ENCODE results near the gene RAI1. TPM values are rescaled to one million over a fixed set of nuclear protein-coding genes. Genes with fewer than 3 reads are reported as not detected.
A peak's percentile ranks its signal among the peaks of the same experiment; 100 is the strongest.

Gene RAI1
- total and polyA plus RNA-seq, 10 donors, result 5.4 to 61.9 (median 35.2) TPM

DNA sequence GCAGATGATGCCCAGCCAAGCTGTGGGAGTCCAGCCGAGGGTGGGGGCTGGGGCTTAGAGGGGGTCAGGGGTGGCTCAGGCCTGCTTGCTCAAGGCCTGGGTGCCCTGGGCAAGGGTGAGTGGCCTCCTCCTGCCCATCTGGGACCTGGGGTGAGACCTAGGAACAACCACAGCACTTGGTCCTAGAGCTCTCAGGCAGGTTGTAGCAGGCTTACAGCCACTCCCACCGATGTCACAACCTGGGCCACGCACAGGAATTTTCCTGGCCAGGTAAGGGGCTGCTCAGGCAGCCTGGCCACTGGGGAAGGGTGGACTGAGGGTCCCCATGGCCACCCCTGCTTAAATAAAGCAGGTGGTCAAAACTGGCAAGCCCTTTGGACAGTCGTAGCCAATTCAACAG is 161.8 kb downstream of the RAI1 start:
- no peaks in the 10 kb centered on the region for H3K9me3 ChIP-seq
- no peaks in the 10 kb centered on the region for H3K27me3 ChIP-seq (replicated peaks in 1 of 7)
- intact Hi-C loops (cut with DNase I; ENCODE audit: low total_unique reads), result no loop called here
- WGBS, 5 donors, result 81 to 97% (median 89%) methylated on average over 1 to 4 of the region's 4 CpGs
- H3K4me1 ChIP-seq, result peaks cover 31 to 64% (median 41%) of the 10 kb centered on the region in 6 donors
- H3K4me3 ChIP-seq, result no peak overlapping the region
- DNase-seq, result no peak
- H3K36me3 ChIP-seq, result peaks cover 0 to 19% (median 0%) of the 10 kb centered on the region in 6 donors
- TF ChIP-seq POLR2AphosphoS5 (IDR thresholded peaks at IDR 0.05), result no peak
- TF ChIP-seq, protein P1, sequence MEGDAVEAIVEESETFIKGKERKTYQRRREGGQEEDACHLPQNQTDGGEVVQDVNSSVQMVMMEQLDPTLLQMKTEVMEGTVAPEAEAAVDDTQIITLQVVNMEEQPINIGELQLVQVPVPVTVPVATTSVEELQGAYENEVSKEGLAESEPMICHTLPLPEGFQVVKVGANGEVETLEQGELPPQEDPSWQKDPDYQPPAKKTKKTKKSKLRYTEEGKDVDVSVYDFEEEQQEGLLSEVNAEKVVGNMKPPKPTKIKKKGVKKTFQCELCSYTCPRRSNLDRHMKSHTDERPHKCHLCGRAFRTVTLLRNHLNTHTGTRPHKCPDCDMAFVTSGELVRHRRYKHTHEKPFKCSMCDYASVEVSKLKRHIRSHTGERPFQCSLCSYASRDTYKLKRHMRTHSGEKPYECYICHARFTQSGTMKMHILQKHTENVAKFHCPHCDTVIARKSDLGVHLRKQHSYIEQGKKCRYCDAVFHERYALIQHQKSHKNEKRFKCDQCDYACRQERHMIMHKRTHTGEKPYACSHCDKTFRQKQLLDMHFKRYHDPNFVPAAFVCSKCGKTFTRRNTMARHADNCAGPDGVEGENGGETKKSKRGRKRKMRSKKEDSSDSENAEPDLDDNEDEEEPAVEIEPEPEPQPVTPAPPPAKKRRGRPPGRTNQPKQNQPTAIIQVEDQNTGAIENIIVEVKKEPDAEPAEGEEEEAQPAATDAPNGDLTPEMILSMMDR (IDR thresholded peaks at IDR 0.05 in 8 of 11, conservative IDR thresholded peaks at IDR 0.05 in 3 of 11), result no peak
- no peak for TF ChIP-seq POLR2A (IDR thresholded peaks at IDR 0.05)
- no peak overlapping the region for H3K27ac ChIP-seq

DNA sequence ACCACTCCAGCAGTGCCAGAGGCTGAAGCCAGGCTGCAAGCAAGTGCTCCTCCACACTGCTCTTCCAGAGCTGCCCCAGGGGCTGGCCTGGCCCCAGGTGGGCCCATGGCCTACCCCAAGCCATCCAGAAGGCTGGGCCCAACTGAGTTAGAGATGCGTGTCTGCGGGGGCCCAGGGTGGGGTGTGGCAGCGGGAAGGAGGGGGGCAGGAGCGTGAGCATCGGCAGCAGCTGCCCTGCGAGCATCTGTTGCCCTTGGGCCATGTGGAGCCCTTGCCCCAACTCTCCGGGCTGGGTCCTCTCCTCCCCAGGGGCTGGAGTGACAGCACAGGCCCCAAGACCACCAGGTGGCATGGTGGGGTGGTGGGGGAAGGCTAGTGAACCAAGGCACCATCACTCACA is 162.8 kb downstream of the RAI1 start:
- Histone ChIP-seq H3K27me3 (replicated peaks in 1 of 7) (no peaks in the 10 kb centered on the region), H3K4me3 (no peak overlapping the region), H3K4me1 (peaks cover 29 to 64% (median 41%) of the 10 kb centered on the region in 6 donors), H3K27ac (no peak overlapping the region), H3K36me3 (peaks cover 0 to 19% (median 0%) of the 10 kb centered on the region in 6 donors), H3K9me3 (no peaks in the 10 kb centered on the region)
- no peak for DNase-seq
- intact Hi-C loops (cut with DNase I; ENCODE audit: low total_unique reads), result no loop called here
- WGBS, 5 donors, result 81 to 98% (median 93%) methylated on average over 5 to 7 of the region's 7 CpGs
- TF ChIP-seq, protein P1 (IDR thresholded peaks at IDR 0.05 in 8 of 11, conservative IDR thresholded peaks at IDR 0.05 in 3 of 11), result no peak
- TF ChIP-seq POLR2AphosphoS5 (IDR thresholded peaks at IDR 0.05) (peak in 1 of 3 donors; percentile 25), POLR2A (IDR thresholded peaks at IDR 0.05) (no peak)

DNA sequence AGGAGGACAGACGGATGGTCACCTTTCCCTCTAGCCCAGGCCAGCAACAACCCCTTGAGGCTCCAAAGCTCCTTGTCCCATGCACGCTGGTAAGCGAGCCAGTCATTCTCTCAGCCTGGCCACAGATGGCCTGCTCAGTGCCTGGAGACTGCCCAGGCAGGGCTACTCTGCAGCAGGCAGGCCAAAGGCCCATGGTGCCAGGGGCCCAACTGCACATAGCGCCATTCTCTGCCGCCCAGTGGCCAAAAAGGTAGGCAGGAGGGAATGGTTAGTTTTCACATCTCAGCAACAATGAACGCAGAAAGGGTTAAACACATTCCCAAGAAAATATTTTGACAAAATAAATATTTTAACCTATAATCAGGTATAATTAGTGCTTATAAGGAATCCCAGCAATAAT is 163.2 kb downstream of the RAI1 start:
- H3K27ac ChIP-seq, result no peak overlapping the region

DNA sequence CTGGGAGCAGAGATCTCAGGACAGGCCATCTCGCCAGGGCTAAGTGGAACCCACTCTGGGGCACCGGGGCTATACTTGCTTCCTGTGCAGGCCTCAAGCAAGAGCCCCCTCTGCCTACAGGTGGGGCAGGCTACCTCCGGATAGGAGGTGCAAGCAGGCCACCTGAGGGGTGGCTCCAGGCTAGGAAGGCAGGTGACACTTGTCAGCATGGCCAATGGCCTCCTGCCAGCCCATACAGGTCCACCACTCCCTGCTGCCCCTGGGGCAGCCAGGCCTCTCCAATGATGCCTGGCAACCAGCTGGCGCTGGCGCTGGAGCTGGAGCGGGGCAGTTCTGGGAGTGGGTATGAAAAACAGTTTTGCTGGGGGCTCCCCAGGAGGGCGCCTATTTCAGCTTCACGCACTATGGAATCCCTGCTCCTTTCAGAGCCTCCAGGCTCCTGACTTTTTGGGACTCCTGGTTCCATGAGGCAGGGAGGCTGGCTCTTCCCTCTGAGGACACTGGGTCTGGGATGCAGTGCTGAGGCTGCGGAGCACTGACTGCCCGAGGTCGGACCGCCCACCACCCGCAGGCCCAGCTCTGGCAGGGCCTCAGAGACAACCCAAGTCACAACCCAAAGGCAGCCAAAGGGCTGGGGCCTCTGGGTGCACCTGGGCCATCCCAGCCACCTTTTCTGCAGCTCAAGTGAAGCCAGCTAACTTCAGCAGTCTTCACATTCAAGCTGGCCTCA is 164.0 kb downstream of the RAI1 start:
- WGBS, 5 donors, result 83 to 96% (median 88%) methylated on average over 11 to 13 of the region's 13 CpGs
- Histone ChIP-seq H3K27me3 (replicated peaks in 1 of 7) (no peaks in the 10 kb centered on the region), H3K9me3 (no peaks in the 10 kb centered on the region), H3K4me3 (no peak overlapping the region), H3K27ac (no peak overlapping the region), H3K36me3 (peaks cover 0 to 19% (median 0%) of the 10 kb centered on the region in 6 donors), H3K4me1 (peaks cover 32 to 64% (median 43%) of the 10 kb centered on the region in 6 donors)
- intact Hi-C loops (cut with DNase I; ENCODE audit: low total_unique reads), result no loop called here
- DNase-seq, result no peak
- TF ChIP-seq, protein P1 (IDR thresholded peaks at IDR 0.05 in 8 of 11, conservative IDR thresholded peaks at IDR 0.05 in 3 of 11), result no peak
- TF ChIP-seq POLR2A (IDR thresholded peaks at IDR 0.05) (no peak), POLR2AphosphoS5 (IDR thresholded peaks at IDR 0.05) (peak in 1 of 3 donors; percentile 28)

More for the DNA sequence above, 163.2 kb downstream of the RAI1 start:
- 89 to 97% (median 97%) methylated on average over 3 to 6 of the region's 6 CpGs for WGBS, 5 donors
- intact Hi-C loops (cut with DNase I; ENCODE audit: low total_unique reads), result no loop called here
- no peak for TF ChIP-seq POLR2A (IDR thresholded peaks at IDR 0.05)
- TF ChIP-seq, protein P1 (IDR thresholded peaks at IDR 0.05 in 8 of 11, conservative IDR thresholded peaks at IDR 0.05 in 3 of 11), result no peak
- TF ChIP-seq POLR2AphosphoS5 (IDR thresholded peaks at IDR 0.05), result no peak
- peaks cover 29 to 64% (median 41%) of the 10 kb centered on the region in 6 donors for H3K4me1 ChIP-seq
- no peaks in the 10 kb centered on the region for H3K27me3 ChIP-seq (replicated peaks in 1 of 7)
- peaks cover 0 to 19% (median 0%) of the 10 kb centered on the region in 6 donors for H3K36me3 ChIP-seq
- no peaks in the 10 kb centered on the region for H3K9me3 ChIP-seq
- no peak for DNase-seq
- no peak overlapping the region for H3K4me3 ChIP-seq

All from spleen (tissue), 11 donors.